Spleen (tissue), 11 donors: ENCODE results near the gene ZFAND2A. TPM values are rescaled to one million over a fixed set of nuclear protein-coding genes. Genes with fewer than 3 reads are reported as not detected.
"Not testable (repeated sequence)": the region's sequence is repeated elsewhere in the genome, so short reads cannot be mapped to it uniquely, and the experiment has no call there.

ENCODE experiments used
- DNase-seq: peaks from one replicate; pipeline ENCODE4 v3.0.0-alpha.2; 2020
- H3K27ac ChIP-seq, 8 donors: fragments of 200-600 bp; sonication (generic) in 7 of 8; 1 replicate in 4 of 8; 2 replicates in 4 of 8; pipeline versions ENCODE4 v1.5.0 to v1.8.0; 2016 to 2021; ENCODE audit warnings: inconsistent platforms in 4 of 8, mild to moderate bottlenecking in 4 of 8, moderate library complexity in 1 of 8
- H3K27me3 ChIP-seq, 7 donors: fragments of 200-600 bp; sonication (generic) in 6 of 7; replicated peaks in 1 of 7; 1 replicate in 4 of 7; 2 replicates in 3 of 7; pipeline versions ENCODE4 v1.5.0 to v1.8.0; 2016 to 2021; ENCODE audit warnings: inconsistent platforms in 3 of 7, mild to moderate bottlenecking in 1 of 7
- H3K36me3 ChIP-seq, 6 donors: fragments of 200-600 bp; sonication (generic) in 5 of 6; 1 replicate in 4 of 6; 2 replicates in 2 of 6; pipeline versions ENCODE4 v1.5.0 to v1.8.0; 2016 to 2021; ENCODE audit warnings: inconsistent platforms in 2 of 6
- H3K4me1 ChIP-seq, 6 donors: fragments of 200-600 bp; sonication (generic) in 5 of 6; 1 replicate in 3 of 6; 2 replicates in 3 of 6; pipeline versions ENCODE4 v1.5.0 to v1.8.0; 2016 to 2021; ENCODE audit warnings: inconsistent platforms in 3 of 6
- H3K4me3 ChIP-seq, 8 donors: fragments of 200-600 bp; sonication (generic) in 7 of 8; 1 replicate in 4 of 8; 2 replicates in 4 of 8; pipeline versions ENCODE4 v1.5.0 to v1.8.0; 2016 to 2021; ENCODE audit warnings: inconsistent platforms in 4 of 8, mild to moderate bottlenecking in 4 of 8, moderate library complexity in 2 of 8
- H3K9me3 ChIP-seq, 8 donors: fragments of 200-600 bp; sonication (generic) in 7 of 8; 1 replicate in 4 of 8; 2 replicates in 4 of 8; pipeline versions ENCODE4 v1.5.0 to v1.8.0; 2016 to 2021; ENCODE audit warnings: inconsistent platforms in 4 of 8
- CTCF ChIP-seq, 11 experiments: fragments of 200-600 bp in 7 of 11; fragments of 450-650 bp in 4 of 11; sonication (generic) in 4 of 11; IDR thresholded peaks in 8 of 11; conservative IDR thresholded peaks in 3 of 11; 1 replicate in 7 of 11; 2 replicates in 4 of 11; pipeline versions ENCODE4 v1.4.0 to v1.8.0; 2016 to 2021; ENCODE audit warnings: antibody characterized with exemption in 11 of 11, inconsistent platforms in 4 of 11, mild to moderate bottlenecking in 1 of 11
- POLR2A ChIP-seq, 3 donors: fragments of 450-650 bp; IDR thresholded peaks; one replicate each; pipeline ENCODE4 v1.5.1; 2017; ENCODE audit warnings: antibody characterized with exemption in 3 of 3, mild to moderate bottlenecking in 1 of 3
- POLR2AphosphoS5 ChIP-seq, 3 donors: sonication (generic); formaldehyde crosslinking; IDR thresholded peaks; one replicate each; pipeline ENCODE4 v1.5.1; 2017; ENCODE audit warnings: antibody characterized with exemption in 3 of 3
- WGBS, 5 donors: extraction: QIAGEN DNeasy Blood & Tissue Kit in 3 of 5; methylation state at CpG; one replicate each; pipeline versions ENCODE4 v1.1.5 to v1.1.7; 2013 to 2018; 5-methylcytosine and 5-hydroxymethylcytosine counted together
- intact Hi-C: fragments of 100-400 bp; cut with DNase I; formaldehyde crosslinking; loops from one replicate; pipeline ENCODE4 v1.15.0; 2023; ENCODE audit warnings: low total_unique reads
- polyA plus RNA-seq, 3 donors: library from polyadenylated mRNA; stranded (reverse); fragments of 200-250 nt; gene quantifications; one replicate each; pipeline ENCODE4 v1.2.1, GENCODE V29; 2013
- total RNA-seq, 7 donors: library from RNA; depleted of rRNA in 3 of 7; stranded (reverse); fragments of >200 nt in 3 of 7; fragmentation: NEBNext Ultra II Directional in 4 of 7; extraction: Animal tissue kit (Norgen Biotek cat#: 25700) in 4 of 7; gene quantifications; one replicate each; pipeline versions ENCODE4 v1.1.0 to v1.2.1, GENCODE V29; 2016 to 2021
- donor health status: healthy with polysubstance abuse.
- donor health status: DM: no; HTN: no; CAD: no; lungs with moderate emphysema.
- donor health status: DM: no; HTN: no; CAD: no.
- donor health status: Bipolar disorder and iron deficiency.
- donor health status: healthy.
- donor health status: DM: no; HTN: no; CAD: no.
- donor health status: DM: yes; HTN: yes; CAD: no.

ZFAND2A gene
- total and polyA plus RNA-seq, 10 donors = 18.3 to 41.7 (median 24.4) TPM

GRCh38 chr7:1160670-1161021 is 650 bp upstream of the ZFAND2A start:
- H3K9me3 ChIP-seq = no peaks in the 10 kb centered on the region
- no peaks in the 10 kb centered on the region for H3K27me3 ChIP-seq
- peaks cover 0 to 59% (median 25%) of the 10 kb centered on the region in 6 donors for H3K36me3 ChIP-seq
- peak overlapping the region; percentile 92 to 99 (median 98) for H3K27ac ChIP-seq
- intact Hi-C loops = no loop called here
- no peak for TF ChIP-seq CTCF (IDR thresholded peaks at IDR 0.05 in 8 of 11, conservative IDR thresholded peaks at IDR 0.05 in 3 of 11)
- TF ChIP-seq POLR2A (IDR thresholded peaks at IDR 0.05) = no peak
- TF ChIP-seq POLR2AphosphoS5 (IDR thresholded peaks at IDR 0.05) = no peak
- H3K4me3 ChIP-seq = peak overlapping the region; percentile 65 to 98 (median 86)
- H3K4me1 ChIP-seq = peaks cover 16 to 46% (median 33%) of the 10 kb centered on the region in 6 donors
- WGBS, 5 donors = 20 to 42% (median 26%) methylated on average over 16 to 19 of the region's 19 CpGs
- peak; percentile 89 for DNase-seq

- WGBS, 5 donors = 7 to 21% (median 16%) methylated on average over 9 to 26 of the region's 26 CpGs
Measured at GRCh38 chr7:1159231-1159630, 765 bp downstream of the ZFAND2A start.

GRCh38 chr7:1158203-1159126 is 1.5 kb downstream of the ZFAND2A start:
- Histone ChIP-seq H3K27me3 (no peaks in the 10 kb centered on the region), H3K36me3 (peaks cover 0 to 59% (median 41%) of the 10 kb centered on the region in 6 donors), H3K4me3 (peak overlapping the region; percentile 44 to 98 (median 66)), H3K9me3 (no peaks in the 10 kb centered on the region), H3K4me1 (peaks cover 16 to 47% (median 33%) of the 10 kb centered on the region in 6 donors), H3K27ac (peak overlapping the region in 4 of 8 donors; percentile 92 to 99 (median 97))
- intact Hi-C loops = no loop called here
- DNase-seq = no peak
- WGBS, 5 donors = 70 to 85% (median 75%) methylated on average over 25 of the region's 25 CpGs
- TF ChIP-seq CTCF (IDR thresholded peaks at IDR 0.05 in 8 of 11, conservative IDR thresholded peaks at IDR 0.05 in 3 of 11) (no peak), POLR2AphosphoS5 (IDR thresholded peaks at IDR 0.05) (no peak), POLR2A (IDR thresholded peaks at IDR 0.05) (no peak)

More at GRCh38 chr7:1159231-1159630, 765 bp downstream of the ZFAND2A start:
- Histone ChIP-seq H3K36me3 (peaks cover 0 to 59% (median 35%) of the 10 kb centered on the region in 6 donors), H3K4me3 (peak overlapping the region; percentile 44 to 98 (median 66)), H3K27ac (peak overlapping the region in 4 of 8 donors; percentile 92 to 99 (median 97)), H3K4me1 (peaks cover 16 to 47% (median 33%) of the 10 kb centered on the region in 6 donors)
- DNase-seq, H3K9me3 ChIP-seq, H3K27me3 ChIP-seq, intact Hi-C loops: not testable (repeated sequence)

- Histone ChIP-seq H3K27me3 (no peaks in the 10 kb centered on the region), H3K4me1 (peaks cover 16 to 47% (median 33%) of the 10 kb centered on the region in 6 donors), H3K36me3 (peaks cover 0 to 61% (median 56%) of the 10 kb centered on the region in 6 donors), H3K27ac (no peak overlapping the region), H3K9me3 (no peaks in the 10 kb centered on the region), H3K4me3 (no peak overlapping the region)
- WGBS, 5 donors = 66 to 82% (median 68%) methylated on average over 9 to 10 of the region's 10 CpGs
- DNase-seq = no peak
- intact Hi-C loops = no loop called here
- TF ChIP-seq POLR2A (IDR thresholded peaks at IDR 0.05) (no peak), CTCF (IDR thresholded peaks at IDR 0.05 in 8 of 11, conservative IDR thresholded peaks at IDR 0.05 in 3 of 11) (no peak), POLR2AphosphoS5 (IDR thresholded peaks at IDR 0.05) (no peak)
Measured at GRCh38 chr7:1156782-1157535, 3.0 kb downstream of the ZFAND2A start.

- H3K9me3 ChIP-seq, H3K4me3 ChIP-seq, H3K27me3 ChIP-seq, H3K27ac ChIP-seq, DNase-seq, intact Hi-C loops: not testable (repeated sequence)
- 88 to 94% (median 89%) methylated on average over 20 to 23 of the region's 33 CpGs for WGBS, 5 donors
- H3K4me1 ChIP-seq = peaks cover 16 to 42% (median 28%) of the 10 kb centered on the region in 6 donors
- H3K36me3 ChIP-seq = peaks cover 0 to 70% (median 64%) of the 10 kb centered on the region in 6 donors
Measured at GRCh38 chr7:1155818-1156781, 3.9 kb downstream of the ZFAND2A start.
